Measurements from ENCODE around the gene AMN1.
"Not testable (repeated sequence)": the region's sequence is repeated elsewhere in the genome, so short reads cannot be mapped to it uniquely, and the experiment has no call there.

Gene AMN1

GRCh38 chr12:31732926-31733548 lies 4.2 kb upstream of the AMN1 start:
- no peak for DNase-seq (ENCODE audit: low read depth)

DNA sequence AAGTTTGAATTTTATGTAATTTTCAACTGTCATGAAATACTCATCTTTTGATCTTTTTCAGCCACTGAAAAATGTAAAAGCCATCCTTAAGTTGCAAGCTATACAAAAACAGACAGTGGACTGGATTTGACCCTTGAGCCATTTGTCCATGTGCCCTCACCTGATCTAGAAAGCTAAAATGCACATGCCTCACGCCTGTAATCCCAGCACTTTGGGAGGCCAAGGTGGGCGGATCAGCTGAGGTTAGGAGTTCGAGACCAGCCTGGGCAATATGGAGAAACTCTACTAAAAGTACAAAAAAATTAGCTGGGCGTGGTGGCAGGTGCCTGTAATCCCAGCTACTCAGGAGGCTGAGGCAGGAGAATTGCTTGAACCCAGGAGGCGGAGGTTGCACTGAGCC lies 2.4 kb upstream of the AMN1 start:
- DNase-seq (ENCODE audit: low read depth): not testable (repeated sequence)

GRCh38 chr12:31729705-31730104 lies 884 bp upstream of the AMN1 start:
- no peak for DNase-seq (ENCODE audit: low read depth)

DNA sequence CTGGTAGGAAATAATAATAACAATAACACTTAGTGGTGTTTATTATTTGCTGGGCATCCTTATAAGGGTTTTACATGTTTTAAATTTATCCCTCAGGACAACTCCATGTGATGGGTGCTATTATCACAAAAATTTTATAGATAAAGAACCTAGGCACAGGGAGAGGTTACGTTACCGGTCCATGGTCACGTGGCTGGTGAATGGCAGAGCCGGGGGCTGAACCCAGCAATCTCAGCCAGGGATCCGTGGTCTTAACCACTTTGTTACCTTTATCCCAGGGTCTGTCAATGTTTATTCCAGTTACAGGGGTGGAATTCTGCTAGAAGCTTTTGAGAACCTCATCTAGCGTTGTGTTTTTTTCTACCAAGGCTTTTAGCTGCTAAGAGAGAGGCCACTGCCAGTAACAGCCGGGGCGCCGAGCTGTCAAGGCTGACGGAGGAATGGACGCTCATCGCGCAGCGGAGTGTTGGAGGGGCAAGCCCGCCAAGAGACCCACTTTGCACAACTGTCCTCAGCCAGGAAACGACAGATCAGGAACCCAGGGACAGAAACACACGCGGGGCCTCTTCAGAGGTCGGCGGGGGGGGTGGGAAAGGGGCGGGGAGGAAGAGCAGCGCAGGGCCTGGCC lies 418 bp downstream of the AMN1 start:
- no peak for DNase-seq (ENCODE audit: low read depth)

DNA sequence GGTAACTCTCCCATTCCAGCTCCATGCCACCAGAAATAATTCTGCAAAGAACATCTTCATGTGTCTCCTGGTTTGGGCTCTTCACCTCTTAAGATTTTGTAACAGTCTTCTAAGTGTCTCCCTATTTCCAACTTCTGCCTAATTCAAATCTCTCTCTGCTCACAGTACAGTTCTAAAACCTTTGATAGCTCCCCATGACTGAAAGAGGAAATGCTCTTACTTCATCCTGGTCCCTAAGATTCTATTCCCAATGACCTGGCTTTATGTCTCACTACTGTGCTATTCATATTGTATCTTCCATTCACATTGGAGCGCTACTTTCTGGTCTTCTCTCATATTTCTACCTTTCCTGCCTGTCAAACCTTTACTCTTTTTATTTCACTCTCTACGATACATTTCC lies 1.6 kb downstream of the AMN1 start:
- no peak for DNase-seq (ENCODE audit: low read depth)

GRCh38 chr12:31726575-31726974 lies 2.2 kb downstream of the AMN1 start:
- no peak for DNase-seq (ENCODE audit: low read depth)

DNA sequence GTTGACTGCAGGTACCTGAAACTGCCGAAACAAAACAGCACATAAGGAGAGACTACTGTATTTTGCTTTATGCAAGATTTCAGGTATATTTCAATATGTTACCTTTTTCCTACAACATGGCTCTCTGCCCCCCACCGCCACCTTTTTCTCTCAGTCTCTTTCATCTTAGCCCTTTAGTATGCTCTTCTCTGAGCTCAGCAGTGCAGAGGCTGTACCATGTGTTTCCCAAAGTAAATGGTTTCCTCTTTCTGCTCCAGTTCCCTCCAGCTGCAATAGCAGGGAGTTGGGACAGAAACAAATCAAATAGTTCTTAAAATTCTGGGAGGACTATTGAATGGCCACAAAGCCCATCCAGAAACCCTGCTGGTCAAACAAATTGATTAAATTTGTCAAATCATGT lies 4.3 kb downstream of the AMN1 start:
- DNase-seq (ENCODE audit: low read depth): no peak

GRCh38 chr12:31722580-31722979 lies 6.2 kb downstream of the AMN1 start:
- no peak for DNase-seq (ENCODE audit: low read depth)

- not testable (repeated sequence) for DNase-seq (ENCODE audit: low read depth)
Observed at GRCh38 chr12:31718542-31719198, 10.2 kb downstream of the AMN1 start.

DNA sequence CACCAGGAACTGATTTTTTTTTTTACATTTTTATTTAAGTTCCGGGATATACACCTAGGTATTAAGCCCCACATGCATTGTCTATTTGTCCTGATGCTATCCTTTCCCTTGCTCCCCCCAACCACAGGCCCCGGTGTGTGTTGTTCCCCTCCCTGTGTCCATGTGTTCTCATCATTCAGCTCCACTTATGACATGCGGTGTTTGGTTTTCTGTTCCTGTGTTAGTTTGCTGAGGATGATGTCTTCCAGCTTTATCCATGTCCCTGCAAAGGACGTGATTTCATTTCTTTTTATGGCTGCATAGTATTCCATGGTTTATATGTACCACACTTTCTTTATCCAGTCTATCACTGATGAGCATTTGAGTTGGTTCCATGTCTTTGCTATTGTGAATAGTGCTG lies 11.8 kb downstream of the AMN1 start:
- not testable (repeated sequence) for DNase-seq (ENCODE audit: low read depth)

DNA sequence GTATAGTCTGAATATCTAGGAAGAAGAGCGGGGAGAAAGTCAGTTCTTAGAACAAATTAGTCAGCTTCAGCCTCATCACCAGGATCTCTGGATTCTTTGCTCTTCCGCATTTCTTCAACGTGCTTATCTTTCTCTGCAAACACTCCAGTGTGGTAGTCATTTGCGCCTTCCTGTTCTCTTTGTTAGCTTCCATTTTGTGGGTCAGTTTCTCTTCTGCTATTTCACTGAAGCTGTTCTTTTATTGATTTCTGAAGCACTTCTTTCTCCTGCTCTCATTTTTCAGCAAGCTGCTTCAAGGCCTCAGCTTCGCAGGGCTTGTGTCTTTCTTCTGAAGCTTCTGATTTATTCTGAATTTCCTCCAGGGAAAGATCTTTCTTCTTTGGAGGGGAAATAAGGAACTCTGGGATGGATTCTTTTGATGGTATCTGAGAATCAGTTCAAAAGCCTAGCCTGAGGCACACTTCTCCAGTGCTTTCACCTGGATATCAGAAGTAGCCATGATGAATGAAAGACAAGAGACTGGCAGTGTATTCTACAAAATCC lies 13.5 kb downstream of the AMN1 start:
- no peak for DNase-seq (ENCODE audit: low read depth)

GRCh38 chr12:31714406-31715271 lies 14.2 kb downstream of the AMN1 start:
- no peak for DNase-seq (ENCODE audit: low read depth)

- no peak for DNase-seq (ENCODE audit: low read depth)
Observed at GRCh38 chr12:31712877-31713276, 15.9 kb downstream of the AMN1 start.

DNA sequence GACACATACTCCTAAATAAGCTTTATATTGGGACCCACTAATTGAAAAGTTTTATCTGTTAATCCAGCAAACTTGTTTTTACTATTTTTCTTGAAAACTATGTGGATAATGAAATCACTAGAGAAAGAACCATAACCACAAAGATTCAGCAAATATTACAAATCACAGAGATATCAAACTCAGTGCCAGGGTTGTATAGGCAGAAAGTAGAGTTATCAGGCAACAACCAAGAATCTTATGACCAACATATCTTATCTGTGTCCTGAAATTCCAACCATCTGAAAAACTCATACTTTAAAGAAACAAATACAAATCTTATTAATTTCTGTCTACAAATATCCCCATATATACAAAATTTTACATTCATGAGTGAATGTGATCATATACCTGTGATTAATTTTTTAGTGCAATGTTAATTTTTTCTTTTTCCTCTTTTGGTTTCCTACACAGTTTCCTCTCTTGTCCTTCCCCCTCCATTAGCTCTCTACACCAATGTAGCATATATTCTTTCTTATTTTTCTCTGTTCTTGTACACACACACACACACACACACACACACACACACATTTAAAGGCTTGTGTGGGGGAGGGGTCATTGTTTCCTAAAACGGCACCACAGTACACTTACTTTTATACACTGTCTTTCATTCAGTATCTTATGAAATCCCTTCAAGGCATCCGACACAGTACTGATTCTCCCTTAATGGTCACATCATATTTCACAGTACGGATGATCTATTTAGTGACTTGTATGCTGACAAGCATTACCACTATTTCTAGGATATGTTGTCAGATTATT lies 18.6 kb downstream of the AMN1 start:
- no peak for DNase-seq (ENCODE audit: low read depth)

DNA sequence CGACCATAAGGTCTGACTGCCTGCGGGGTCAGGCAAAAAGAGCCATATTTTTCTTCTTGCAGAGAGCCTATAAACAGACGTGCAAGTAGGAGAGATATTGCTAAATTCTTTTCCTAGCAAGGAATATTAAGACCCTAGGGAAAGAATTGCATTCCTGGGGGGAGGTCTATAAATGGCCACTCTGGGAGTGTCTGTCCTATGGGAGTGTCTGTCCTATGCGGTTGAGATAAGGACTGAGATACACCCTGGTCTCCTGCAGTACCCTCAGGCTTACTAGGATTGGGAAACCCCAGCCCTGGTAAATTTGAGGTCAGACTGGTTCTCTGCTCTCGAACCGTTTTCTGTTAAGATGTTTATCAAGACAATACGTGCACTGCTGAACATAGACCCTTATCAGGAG lies 20.7 kb downstream of the AMN1 start:
- DNase-seq (ENCODE audit: low read depth): not testable (repeated sequence)

- no peak for DNase-seq (ENCODE audit: low read depth)
Observed at GRCh38 chr12:31705621-31706020, 23.2 kb downstream of the AMN1 start.

DNA sequence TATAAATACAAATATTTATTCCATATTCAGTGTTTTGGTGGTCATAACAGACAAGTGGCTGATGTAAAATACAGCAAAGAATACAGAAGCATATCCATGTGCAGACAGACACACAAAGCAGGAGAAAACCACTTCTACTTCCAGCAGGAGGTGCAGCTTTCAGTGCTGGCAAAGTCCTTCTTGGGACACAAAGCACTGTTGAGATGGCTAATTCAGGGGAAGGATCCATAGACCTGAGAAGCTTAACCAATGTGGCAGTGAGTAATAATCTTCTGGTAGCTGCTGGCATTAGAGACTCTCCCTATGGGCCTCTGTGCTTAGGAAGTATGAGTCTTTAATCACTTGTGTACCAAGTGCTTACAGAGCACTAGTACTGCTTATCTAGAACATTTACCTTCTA lies 26.8 kb downstream of the AMN1 start:
- no peak for DNase-seq (ENCODE audit: low read depth)

- not testable (repeated sequence) for DNase-seq (ENCODE audit: low read depth)
Observed at GRCh38 chr12:31689921-31690320, 38.9 kb downstream of the AMN1 start.

- no peak for DNase-seq (ENCODE audit: low read depth)
Observed at GRCh38 chr12:31687101-31687527, 41.7 kb downstream of the AMN1 start.

- DNase-seq (ENCODE audit: low read depth): no peak
Observed at GRCh38 chr12:31685801-31686200, 43.0 kb downstream of the AMN1 start.

All from stimulated activated CD8-positive, alpha-beta memory T cell treated with anti-CD3 and anti-CD28 coated beads, Interleukin-12 subunit alpha, Interleukin-12 subunit beta, amount 100 ng/mL, for 4 hours (primary cell).